Measurements from ENCODE around the gene ENOX1.

The ENOX1 gene

GRCh38 chr13:43375797-43376465 lies 410.8 kb downstream of the ENOX1 start:
- Histone ChIP-seq H3K9me3 (ENCODE audit: low read length) (0 out of 2 replicates have a peak, but pooled peaks cover 2% of the 10 kb centered on the region), H4K20me1 (ENCODE audit: insufficient read depth, low read length) (no peaks in the 10 kb centered on the region), H3F3A (ENCODE audit: insufficient read depth, low read length) (no peaks in the 10 kb centered on the region), H3K27ac (ENCODE audit: low read depth, low read length, poor library complexity, severe bottlenecking) (no peak overlapping the region), H3K36me3 (ENCODE audit: insufficient read depth, low read length) (no peaks in the 10 kb centered on the region), H3K9ac (ENCODE audit: low read length) (no peak overlapping the region), H2AFZ (ENCODE audit: low read length) (no peak overlapping the region), H3K4me3 (ENCODE audit: low read depth, low read length, poor library complexity, severe bottlenecking) (no peak overlapping the region), H3K79me2 (ENCODE audit: insufficient read depth, low read length) (no peaks in the 10 kb centered on the region), H3K4me1 (ENCODE audit: insufficient read depth, low read length, severe bottlenecking) (no peaks in the 10 kb centered on the region), H3K9me2 (ENCODE audit: low read depth, low read length) (no peaks in the 10 kb centered on the region), H3K27me3 (ENCODE audit: insufficient read depth, low read length) (no peaks in the 10 kb centered on the region), H3K4me2 (ENCODE audit: low read length) (no peak overlapping the region)
- TF ChIP-seq CTCF (IDR thresholded peaks at IDR 0.05; ENCODE audit: low read length) (no peak), EZH2 (IDR thresholded peaks at IDR 0.05; ENCODE audit: borderline replicate concordance, low read length) (no peak)

- Histone ChIP-seq H3K4me1 (ENCODE audit: insufficient read depth, low read length, severe bottlenecking) (no peaks in the 10 kb centered on the region), H3K4me2 (ENCODE audit: low read length) (no peak overlapping the region), H3K9me3 (ENCODE audit: low read length) (0 out of 2 replicates have a peak, but pooled peaks cover 2% of the 10 kb centered on the region), H3K27me3 (ENCODE audit: insufficient read depth, low read length) (no peaks in the 10 kb centered on the region), H4K20me1 (ENCODE audit: insufficient read depth, low read length) (no peaks in the 10 kb centered on the region), H3K79me2 (ENCODE audit: insufficient read depth, low read length) (no peaks in the 10 kb centered on the region), H3K27ac (ENCODE audit: low read depth, low read length, poor library complexity, severe bottlenecking) (no peak overlapping the region), H3K36me3 (ENCODE audit: insufficient read depth, low read length) (no peaks in the 10 kb centered on the region), H3K9me2 (ENCODE audit: low read depth, low read length) (no peaks in the 10 kb centered on the region), H2AFZ (ENCODE audit: low read length) (no peak overlapping the region), H3K4me3 (ENCODE audit: low read depth, low read length, poor library complexity, severe bottlenecking) (no peak overlapping the region), H3F3A (ENCODE audit: insufficient read depth, low read length) (no peaks in the 10 kb centered on the region), H3K9ac (ENCODE audit: low read length) (no peak overlapping the region)
- TF ChIP-seq EZH2 (IDR thresholded peaks at IDR 0.05; ENCODE audit: borderline replicate concordance, low read length) (no peak), CTCF (IDR thresholded peaks at IDR 0.05; ENCODE audit: low read length) (no peak)
Observed at GRCh38 chr13:43374621-43375020, 412.2 kb downstream of the ENOX1 start.

GRCh38 chr13:43373400-43373799 lies 413.4 kb downstream of the ENOX1 start:
- Histone ChIP-seq H3F3A (ENCODE audit: insufficient read depth, low read length) (no peaks in the 10 kb centered on the region), H3K9ac (ENCODE audit: low read length) (no peak overlapping the region)

GRCh38 chr13:43370842-43371241 lies 415.9 kb downstream of the ENOX1 start:
- H3K79me2 ChIP-seq (ENCODE audit: insufficient read depth, low read length) = no peaks in the 10 kb centered on the region
- H3K4me3 ChIP-seq (ENCODE audit: low read depth, low read length, poor library complexity, severe bottlenecking) = no peak overlapping the region
- H3K9me2 ChIP-seq (ENCODE audit: low read depth, low read length) = no peaks in the 10 kb centered on the region
- peaks cover 10% of the 10 kb centered on the region for H3K4me1 ChIP-seq (ENCODE audit: insufficient read depth, low read length, severe bottlenecking)
- H3F3A ChIP-seq (ENCODE audit: insufficient read depth, low read length) = no peaks in the 10 kb centered on the region
- H3K27ac ChIP-seq (ENCODE audit: low read depth, low read length, poor library complexity, severe bottlenecking) = no peak overlapping the region
- H3K27me3 ChIP-seq (ENCODE audit: insufficient read depth, low read length) = no peaks in the 10 kb centered on the region
- no peaks in the 10 kb centered on the region for H3K36me3 ChIP-seq (ENCODE audit: insufficient read depth, low read length)
- H2AFZ ChIP-seq (ENCODE audit: low read length) = no peak overlapping the region
- TF ChIP-seq CTCF (IDR thresholded peaks at IDR 0.05; ENCODE audit: low read length) = no peak
- TF ChIP-seq EZH2 (IDR thresholded peaks at IDR 0.05; ENCODE audit: borderline replicate concordance, low read length) = no peak
- H3K9me3 ChIP-seq (ENCODE audit: low read length) = no peaks in the 10 kb centered on the region
- no peaks in the 10 kb centered on the region for H4K20me1 ChIP-seq (ENCODE audit: insufficient read depth, low read length)
- no peak overlapping the region for H3K9ac ChIP-seq (ENCODE audit: low read length)
- no peak overlapping the region for H3K4me2 ChIP-seq (ENCODE audit: low read length)

More at GRCh38 chr13:43373400-43373799, 413.4 kb downstream of the ENOX1 start:
- no peaks in the 10 kb centered on the region for H4K20me1 ChIP-seq (ENCODE audit: insufficient read depth, low read length)
- no peaks in the 10 kb centered on the region for H3K9me3 ChIP-seq (ENCODE audit: low read length)
- H3K4me2 ChIP-seq (ENCODE audit: low read length) = no peak overlapping the region
- no peaks in the 10 kb centered on the region for H3K79me2 ChIP-seq (ENCODE audit: insufficient read depth, low read length)
- H2AFZ ChIP-seq (ENCODE audit: low read length) = no peak overlapping the region
- H3K9me2 ChIP-seq (ENCODE audit: low read depth, low read length) = no peaks in the 10 kb centered on the region
- H3K27ac ChIP-seq (ENCODE audit: low read depth, low read length, poor library complexity, severe bottlenecking) = no peak overlapping the region
- TF ChIP-seq EZH2 (IDR thresholded peaks at IDR 0.05; ENCODE audit: borderline replicate concordance, low read length) = no peak
- H3K27me3 ChIP-seq (ENCODE audit: insufficient read depth, low read length) = no peaks in the 10 kb centered on the region
- no peaks in the 10 kb centered on the region for H3K36me3 ChIP-seq (ENCODE audit: insufficient read depth, low read length)
- H3K4me1 ChIP-seq (ENCODE audit: insufficient read depth, low read length, severe bottlenecking) = peaks cover under 1% of the 10 kb centered on the region
- no peak overlapping the region for H3K4me3 ChIP-seq (ENCODE audit: low read depth, low read length, poor library complexity, severe bottlenecking)

Measured in OCI-LY1 (cell line).